ENCODE results near the gene EML5. TPM values are rescaled to one million over a fixed set of nuclear protein-coding genes. Genes with fewer than 3 reads are reported as not detected.

EML5 gene
- total and polyA plus RNA-seq, 2 of the 13 experiments (the other 11 are each of a cell fraction or from before 2014, with no cell fraction given) = 0.11 TPM; not detected in 1

DNA sequence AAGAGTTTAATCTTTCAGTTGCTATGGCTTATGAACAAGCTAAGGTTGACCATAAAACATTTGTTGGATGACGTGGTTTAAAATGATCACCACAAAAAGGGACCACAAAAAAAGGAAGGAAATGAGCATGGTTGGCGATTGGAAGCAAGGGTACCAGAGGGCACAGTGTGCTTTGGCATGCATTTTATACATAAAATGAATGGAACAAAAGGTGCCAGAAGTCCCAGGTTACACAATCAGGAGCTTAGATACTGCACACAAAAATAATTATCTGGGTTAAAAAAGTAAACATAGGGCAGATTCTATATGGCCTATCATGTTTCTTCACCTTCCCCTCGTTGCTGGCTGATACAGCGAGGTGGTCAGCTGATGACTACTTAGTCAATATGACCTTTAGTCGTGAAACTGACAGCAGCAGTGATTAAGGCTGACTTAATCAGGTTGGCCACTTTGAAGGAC, 179.2 kb downstream of the EML5 start (continued):
- TF ChIP-seq, protein P1, sequence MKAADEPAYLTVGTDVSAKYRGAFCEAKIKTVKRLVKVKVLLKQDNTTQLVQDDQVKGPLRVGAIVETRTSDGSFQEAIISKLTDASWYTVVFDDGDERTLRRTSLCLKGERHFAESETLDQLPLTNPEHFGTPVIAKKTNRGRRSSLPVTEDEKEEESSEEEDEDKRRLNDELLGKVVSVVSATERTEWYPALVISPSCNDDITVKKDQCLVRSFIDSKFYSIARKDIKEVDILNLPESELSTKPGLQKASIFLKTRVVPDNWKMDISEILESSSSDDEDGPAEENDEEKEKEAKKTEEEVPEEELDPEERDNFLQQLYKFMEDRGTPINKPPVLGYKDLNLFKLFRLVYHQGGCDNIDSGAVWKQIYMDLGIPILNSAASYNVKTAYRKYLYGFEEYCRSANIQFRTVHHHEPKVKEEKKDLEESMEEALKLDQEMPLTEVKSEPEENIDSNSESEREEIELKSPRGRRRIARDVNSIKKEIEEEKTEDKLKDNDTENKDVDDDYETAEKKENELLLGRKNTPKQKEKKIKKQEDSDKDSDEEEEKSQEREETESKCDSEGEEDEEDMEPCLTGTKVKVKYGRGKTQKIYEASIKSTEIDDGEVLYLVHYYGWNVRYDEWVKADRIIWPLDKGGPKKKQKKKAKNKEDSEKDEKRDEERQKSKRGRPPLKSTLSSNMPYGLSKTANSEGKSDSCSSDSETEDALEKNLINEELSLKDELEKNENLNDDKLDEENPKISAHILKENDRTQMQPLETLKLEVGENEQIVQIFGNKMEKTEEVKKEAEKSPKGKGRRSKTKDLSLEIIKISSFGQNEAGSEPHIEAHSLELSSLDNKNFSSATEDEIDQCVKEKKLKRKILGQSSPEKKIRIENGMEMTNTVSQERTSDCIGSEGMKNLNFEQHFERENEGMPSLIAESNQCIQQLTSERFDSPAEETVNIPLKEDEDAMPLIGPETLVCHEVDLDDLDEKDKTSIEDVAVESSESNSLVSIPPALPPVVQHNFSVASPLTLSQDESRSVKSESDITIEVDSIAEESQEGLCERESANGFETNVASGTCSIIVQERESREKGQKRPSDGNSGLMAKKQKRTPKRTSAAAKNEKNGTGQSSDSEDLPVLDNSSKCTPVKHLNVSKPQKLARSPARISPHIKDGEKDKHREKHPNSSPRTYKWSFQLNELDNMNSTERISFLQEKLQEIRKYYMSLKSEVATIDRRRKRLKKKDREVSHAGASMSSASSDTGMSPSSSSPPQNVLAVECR (CRISPR knock-in tag; IDR thresholded peaks at IDR 0.05; ENCODE audit: borderline replicate concordance) = peak; percentile 63; the same call in 1 of the 2 replicates
- TF ChIP-seq POLR2G (IDR thresholded peaks at IDR 0.05; ENCODE audit: low read depth, low read length) (no peak), NR2C2 (CRISPR knock-in tag; IDR thresholded peaks at IDR 0.05; ENCODE audit: borderline replicate concordance) (no peak), ZFP1 (CRISPR knock-in tag; IDR thresholded peaks at IDR 0.05) (no peak), RBM22 (optimal IDR thresholded peaks at IDR 0.05; ENCODE audit: low read length) (peak; percentile 48), HHEX (CRISPR knock-in tag; IDR thresholded peaks at IDR 0.05) (peak; percentile 57; the same call in 1 of the 2 replicates), CEBPB (IDR thresholded peaks at IDR 0.05; ENCODE audit: borderline replicate concordance, low read depth, low read length) (peak; percentile 68), TCF12 (IDR thresholded peaks at IDR 0.05) (no peak), TCF12 (CRISPR knock-in tag; IDR thresholded peaks at IDR 0.05) (no peak), RAD51 (IDR thresholded peaks at IDR 0.05; ENCODE audit: borderline replicate concordance) (peak; percentile 27; the same call in 1 of the 2 replicates), FOXK2 (IDR thresholded peaks at IDR 0.05) (peak; percentile 70), HMG20B (CRISPR knock-in tag; conservative IDR thresholded peaks at IDR 0.05) (0 out of 2 replicates have a peak, but pooled peaks have one; percentile 55), NCOR1 (IDR thresholded peaks at IDR 0.05; ENCODE audit: borderline replicate concordance, low read length) (peak; percentile 31; the same call in 1 of the 2 replicates)
- TF ChIP-seq, protein P2, sequence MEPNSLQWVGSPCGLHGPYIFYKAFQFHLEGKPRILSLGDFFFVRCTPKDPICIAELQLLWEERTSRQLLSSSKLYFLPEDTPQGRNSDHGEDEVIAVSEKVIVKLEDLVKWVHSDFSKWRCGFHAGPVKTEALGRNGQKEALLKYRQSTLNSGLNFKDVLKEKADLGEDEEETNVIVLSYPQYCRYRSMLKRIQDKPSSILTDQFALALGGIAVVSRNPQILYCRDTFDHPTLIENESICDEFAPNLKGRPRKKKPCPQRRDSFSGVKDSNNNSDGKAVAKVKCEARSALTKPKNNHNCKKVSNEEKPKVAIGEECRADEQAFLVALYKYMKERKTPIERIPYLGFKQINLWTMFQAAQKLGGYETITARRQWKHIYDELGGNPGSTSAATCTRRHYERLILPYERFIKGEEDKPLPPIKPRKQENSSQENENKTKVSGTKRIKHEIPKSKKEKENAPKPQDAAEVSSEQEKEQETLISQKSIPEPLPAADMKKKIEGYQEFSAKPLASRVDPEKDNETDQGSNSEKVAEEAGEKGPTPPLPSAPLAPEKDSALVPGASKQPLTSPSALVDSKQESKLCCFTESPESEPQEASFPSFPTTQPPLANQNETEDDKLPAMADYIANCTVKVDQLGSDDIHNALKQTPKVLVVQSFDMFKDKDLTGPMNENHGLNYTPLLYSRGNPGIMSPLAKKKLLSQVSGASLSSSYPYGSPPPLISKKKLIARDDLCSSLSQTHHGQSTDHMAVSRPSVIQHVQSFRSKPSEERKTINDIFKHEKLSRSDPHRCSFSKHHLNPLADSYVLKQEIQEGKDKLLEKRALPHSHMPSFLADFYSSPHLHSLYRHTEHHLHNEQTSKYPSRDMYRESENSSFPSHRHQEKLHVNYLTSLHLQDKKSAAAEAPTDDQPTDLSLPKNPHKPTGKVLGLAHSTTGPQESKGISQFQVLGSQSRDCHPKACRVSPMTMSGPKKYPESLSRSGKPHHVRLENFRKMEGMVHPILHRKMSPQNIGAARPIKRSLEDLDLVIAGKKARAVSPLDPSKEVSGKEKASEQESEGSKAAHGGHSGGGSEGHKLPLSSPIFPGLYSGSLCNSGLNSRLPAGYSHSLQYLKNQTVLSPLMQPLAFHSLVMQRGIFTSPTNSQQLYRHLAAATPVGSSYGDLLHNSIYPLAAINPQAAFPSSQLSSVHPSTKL (CRISPR knock-in tag; IDR thresholded peaks at IDR 0.05) = peak; percentile 84
- TF ChIP-seq, protein P3, sequence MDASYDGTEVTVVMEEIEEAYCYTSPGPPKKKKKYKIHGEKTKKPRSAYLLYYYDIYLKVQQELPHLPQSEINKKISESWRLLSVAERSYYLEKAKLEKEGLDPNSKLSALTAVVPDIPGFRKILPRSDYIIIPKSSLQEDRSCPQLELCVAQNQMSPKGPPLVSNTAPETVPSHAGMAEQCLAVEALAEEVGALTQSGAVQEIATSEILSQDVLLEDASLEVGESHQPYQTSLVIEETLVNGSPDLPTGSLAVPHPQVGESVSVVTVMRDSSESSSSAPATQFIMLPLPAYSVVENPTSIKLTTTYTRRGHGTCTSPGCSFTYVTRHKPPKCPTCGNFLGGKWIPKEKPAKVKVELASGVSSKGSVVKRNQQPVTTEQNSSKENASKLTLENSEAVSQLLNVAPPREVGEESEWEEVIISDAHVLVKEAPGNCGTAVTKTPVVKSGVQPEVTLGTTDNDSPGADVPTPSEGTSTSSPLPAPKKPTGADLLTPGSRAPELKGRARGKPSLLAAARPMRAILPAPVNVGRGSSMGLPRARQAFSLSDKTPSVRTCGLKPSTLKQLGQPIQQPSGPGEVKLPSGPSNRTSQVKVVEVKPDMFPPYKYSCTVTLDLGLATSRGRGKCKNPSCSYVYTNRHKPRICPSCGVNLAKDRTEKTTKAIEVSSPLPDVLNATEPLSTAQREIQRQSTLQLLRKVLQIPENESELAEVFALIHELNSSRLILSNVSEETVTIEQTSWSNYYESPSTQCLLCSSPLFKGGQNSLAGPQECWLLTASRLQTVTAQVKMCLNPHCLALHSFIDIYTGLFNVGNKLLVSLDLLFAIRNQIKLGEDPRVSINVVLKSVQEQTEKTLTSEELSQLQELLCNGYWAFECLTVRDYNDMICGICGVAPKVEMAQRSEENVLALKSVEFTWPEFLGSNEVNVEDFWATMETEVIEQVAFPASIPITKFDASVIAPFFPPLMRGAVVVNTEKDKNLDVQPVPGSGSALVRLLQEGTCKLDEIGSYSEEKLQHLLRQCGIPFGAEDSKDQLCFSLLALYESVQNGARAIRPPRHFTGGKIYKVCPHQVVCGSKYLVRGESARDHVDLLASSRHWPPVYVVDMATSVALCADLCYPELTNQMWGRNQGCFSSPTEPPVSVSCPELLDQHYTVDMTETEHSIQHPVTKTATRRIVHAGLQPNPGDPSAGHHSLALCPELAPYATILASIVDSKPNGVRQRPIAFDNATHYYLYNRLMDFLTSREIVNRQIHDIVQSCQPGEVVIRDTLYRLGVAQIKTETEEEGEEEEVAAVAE (CRISPR knock-in tag; IDR thresholded peaks at IDR 0.05; ENCODE audit: borderline replicate concordance) = peak; percentile 57; the same call in 1 of the 2 replicates
- TF ChIP-seq, protein P4, sequence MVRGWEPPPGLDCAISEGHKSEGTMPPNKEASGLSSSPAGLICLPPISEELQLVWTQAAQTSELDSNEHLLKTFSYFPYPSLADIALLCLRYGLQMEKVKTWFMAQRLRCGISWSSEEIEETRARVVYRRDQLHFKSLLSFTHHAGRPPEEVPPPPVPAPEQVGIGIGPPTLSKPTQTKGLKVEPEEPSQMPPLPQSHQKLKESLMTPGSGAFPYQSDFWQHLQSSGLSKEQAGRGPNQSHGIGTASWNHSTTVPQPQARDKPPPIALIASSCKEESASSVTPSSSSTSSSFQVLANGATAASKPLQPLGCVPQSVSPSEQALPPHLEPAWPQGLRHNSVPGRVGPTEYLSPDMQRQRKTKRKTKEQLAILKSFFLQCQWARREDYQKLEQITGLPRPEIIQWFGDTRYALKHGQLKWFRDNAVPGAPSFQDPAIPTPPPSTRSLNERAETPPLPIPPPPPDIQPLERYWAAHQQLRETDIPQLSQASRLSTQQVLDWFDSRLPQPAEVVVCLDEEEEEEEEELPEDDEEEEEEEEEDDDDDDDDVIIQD (CRISPR knock-in tag; IDR thresholded peaks at IDR 0.05; ENCODE audit: low read depth) = peak; percentile 65; the same call in 1 of the 2 replicates
